Activated T-cell treated with anti-CD3 and anti-CD28 coated beads for 4 hours (primary cell): Measurements from ENCODE around the gene TAOK1.

Experiments used
- DNase-seq: peaks from one replicate; pipeline ENCODE4 v3.0.0-alpha.2; 2020

TAOK1 gene

GRCh38 chr17:29571883-29572681 is 181.9 kb downstream of the TAOK1 start:
- DNase-seq = no peak

- peak; percentile 55 for DNase-seq
These were observed 182.8 kb downstream of the TAOK1 start for GRCh38 chr17:29572691-29573557.

- DNase-seq = no peak
These were observed 183.4 kb downstream of the TAOK1 start for GRCh38 chr17:29573558-29573869.

- no peak for DNase-seq
These were observed 183.9 kb downstream of the TAOK1 start for GRCh38 chr17:29573871-29574731.

- DNase-seq = no peak
These were observed 184.8 kb downstream of the TAOK1 start for GRCh38 chr17:29574732-29575510.

GRCh38 chr17:29575511-29576213 is 185.5 kb downstream of the TAOK1 start:
- DNase-seq = no peak

GRCh38 chr17:29576214-29577000 is 186.2 kb downstream of the TAOK1 start:
- no peak for DNase-seq

- DNase-seq = no peak
These were observed 186.8 kb downstream of the TAOK1 start for GRCh38 chr17:29577001-29577370.

GRCh38 chr17:29577385-29578211 is 187.4 kb downstream of the TAOK1 start:
- no peak for DNase-seq

GRCh38 chr17:29578626-29579485 is 188.7 kb downstream of the TAOK1 start:
- no peak for DNase-seq

- peak; percentile 88 for DNase-seq
These were observed 190.0 kb downstream of the TAOK1 start for GRCh38 chr17:29579866-29580771.

GRCh38 chr17:29581583-29582253 is 191.6 kb downstream of the TAOK1 start:
- no peak for DNase-seq

GRCh38 chr17:29582254-29582765 is 192.1 kb downstream of the TAOK1 start:
- no peak for DNase-seq

- DNase-seq = no peak
These were observed 192.6 kb downstream of the TAOK1 start for GRCh38 chr17:29582772-29583171.

- DNase-seq = no peak
These were observed 193.4 kb downstream of the TAOK1 start for GRCh38 chr17:29583324-29584248.
